ENCODE data around the gene GYPC. TPM values are rescaled to one million over a fixed set of nuclear protein-coding genes. Genes with fewer than 3 reads are reported as not detected.

The GYPC gene
- total and polyA plus RNA-seq, 2 experiments from 2014 or later, result 42.6 to 45.8 TPM

DNA sequence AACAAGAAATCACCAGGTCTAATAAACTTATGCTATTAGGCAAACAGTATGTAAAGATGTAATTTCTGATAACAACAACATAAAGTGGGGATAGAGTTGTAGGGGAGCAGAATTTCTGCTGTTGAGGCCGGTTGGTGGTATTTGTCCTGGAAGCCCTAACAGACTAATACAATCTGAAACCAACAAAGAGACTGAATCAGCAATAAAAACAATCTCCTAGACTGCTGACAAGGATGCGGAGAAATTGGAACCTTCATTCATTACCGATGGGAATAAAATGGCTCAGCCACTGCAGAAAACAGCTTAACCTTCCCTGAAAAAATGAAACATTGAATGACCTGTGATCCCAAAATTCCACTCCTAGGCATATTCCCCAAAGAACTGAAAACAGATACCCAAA lies 88.7 kb downstream of the GYPC start:
- in situ Hi-C loops (cut with MboI), result no loop called here
- H2AFZ ChIP-seq, result no peak overlapping the region
- no peaks in the 10 kb centered on the region for H3K79me2 ChIP-seq (ENCODE audit: insufficient read depth)
- no peaks in the 10 kb centered on the region for H3F3A ChIP-seq (ENCODE audit: insufficient read depth)
- H4K20me1 ChIP-seq (ENCODE audit: insufficient read depth), result no peaks in the 10 kb centered on the region
- no peak for TF ChIP-seq EZH2phosphoT487 (IDR thresholded peaks at IDR 0.05; ENCODE audit: insufficient read depth, low read depth)
- TF ChIP-seq EZH2 (IDR thresholded peaks at IDR 0.05; ENCODE audit: insufficient read depth, poor library complexity, severe bottlenecking), result no peak
- H3K9me3 ChIP-seq (ENCODE audit: low read depth), result no peaks in the 10 kb centered on the region
- H3K4me1 ChIP-seq (ENCODE audit: insufficient read depth), result no peaks in the 10 kb centered on the region
- H3K36me3 ChIP-seq (ENCODE audit: low read depth), result no peaks in the 10 kb centered on the region
- no peak overlapping the region for H3K27ac ChIP-seq
- no peak overlapping the region for H3K4me2 ChIP-seq (ENCODE audit: unreplicated experiment)
- no peaks in the 10 kb centered on the region for H3K27me3 ChIP-seq (replicated peaks; ENCODE audit: insufficient read depth)
- no peak overlapping the region for H3K9ac ChIP-seq
- no peaks in the 10 kb centered on the region for H3K9me2 ChIP-seq (ENCODE audit: insufficient read depth)
- no peak overlapping the region for H3K4me3 ChIP-seq
- 44 to 61% methylated on average over 3 of the region's 3 CpGs for WGBS, 2 experiments (ENCODE audit: low coverage in 1 of 2, low lambda C conversion rate in 2 of 2, missing lambda C conversion rate in 2 of 2)
- no peak for DNase-seq

Small RNA genes within 50 kb of the gene (small RNA-seq; reads per million reads assigned to genes)
- not detected for gene RNU6-675P (ENCODE audit: low read depth, low replicate concordance)

Other genes with a start within 250 kb of the GYPC start
- not detected in 2 replicates for gene TEX51, start 242.7 kb downstream of the GYPC start, total RNA-seq (2014; rRNA removed; shearing (Covaris generic))
- gene TEX51, start 242.7 kb downstream of the GYPC start, polyA plus RNA-seq (2016; fragmentation: Nextera tagmentation; extraction: Ambion mirVana), result not detected in 2 replicates

Data from GM23248 (cell line).